ENCODE results near the gene NUDC. TPM values are rescaled to one million over a fixed set of nuclear protein-coding genes. Genes with fewer than 3 reads are reported as not detected.

The NUDC gene
- total and polyA plus RNA-seq, 2 of the 13 experiments (the other 11 are each of a cell fraction or from before 2014, with no cell fraction given) = 34.7 to 104 TPM

GRCh38 chr1:26900001-26900814 lies 21.3 kb upstream of the NUDC start, which contains the start of gene GPATCH3 (continued):
- TF ChIP-seq TBP (CRISPR knock-in tag; IDR thresholded peaks at IDR 0.05) = no peak
- TF ChIP-seq NR1H2 (CRISPR knock-in tag; IDR thresholded peaks at IDR 0.05; ENCODE audit: borderline replicate concordance, low read depth) = no peak
- TF ChIP-seq NR2F6 (IDR thresholded peaks at IDR 0.05) = no peak
- TF ChIP-seq NR2F6 (CRISPR knock-in tag; IDR thresholded peaks at IDR 0.05) = peak; percentile 39; the same call in 1 of the 2 replicates
- TF ChIP-seq MAZ (IDR thresholded peaks at IDR 0.05; ENCODE audit: borderline replicate concordance, low read depth, low read length) = no peak
- peak; percentile 57; the same call in 1 of the 2 replicates for TF ChIP-seq MAZ (CRISPR knock-in tag; IDR thresholded peaks at IDR 0.05; ENCODE audit: low read depth)
- TF ChIP-seq ZNF484 (CRISPR knock-in tag; IDR thresholded peaks at IDR 0.05; ENCODE audit: borderline replicate concordance, low read depth) = no peak
- no peak for TF ChIP-seq GLMP (CRISPR knock-in tag; IDR thresholded peaks at IDR 0.05; ENCODE audit: borderline replicate concordance)
- TF ChIP-seq ZKSCAN8 (CRISPR knock-in tag; IDR thresholded peaks at IDR 0.05; ENCODE audit: borderline replicate concordance) = no peak
- peak; percentile 87 for TF ChIP-seq ZMYM4 (CRISPR knock-in tag; IDR thresholded peaks at IDR 0.05)
- 0 out of 2 replicates have a peak, but pooled peaks have one; percentile 53 for TF ChIP-seq ZNF670 (CRISPR knock-in tag; IDR thresholded peaks at IDR 0.05; ENCODE audit: borderline replicate concordance)
- no peak for TF ChIP-seq BCLAF1 (IDR thresholded peaks at IDR 0.05)
- TF ChIP-seq NFKB2 (CRISPR knock-in tag; IDR thresholded peaks at IDR 0.05; ENCODE audit: borderline replicate concordance) = peak; percentile 74; the same call in 1 of the 2 replicates
- TF ChIP-seq ZSCAN20 (CRISPR knock-in tag; IDR thresholded peaks at IDR 0.05; ENCODE audit: borderline replicate concordance) = no peak
- no peak for TF ChIP-seq SOX13 (IDR thresholded peaks at IDR 0.05)
- peak in 1 of 2 experiments; percentile 52; a peak in 1 of 4 replicates for TF ChIP-seq SOX13 (CRISPR knock-in tag; conservative IDR thresholded peaks at IDR 0.05 in 1 of 2, IDR thresholded peaks at IDR 0.05 in 1 of 2)
- peak; percentile 36; the same call in 1 of the 2 replicates for TF ChIP-seq MIXL1 (CRISPR knock-in tag; IDR thresholded peaks at IDR 0.05)
- no peak for TF ChIP-seq ZNF263 (CRISPR knock-in tag; IDR thresholded peaks at IDR 0.05)
- TF ChIP-seq ZNF792 (CRISPR knock-in tag; IDR thresholded peaks at IDR 0.05) = peak; percentile 89
- no peak for TF ChIP-seq DMTF1 (CRISPR knock-in tag; IDR thresholded peaks at IDR 0.05)
- peak; percentile 74 for TF ChIP-seq TGIF2 (CRISPR knock-in tag; IDR thresholded peaks at IDR 0.05)
- peak; percentile 60; the same call in 1 of the 2 replicates for TF ChIP-seq ELF1 (CRISPR knock-in tag; IDR thresholded peaks at IDR 0.05)
- TF ChIP-seq KMT2A (CRISPR knock-in tag; IDR thresholded peaks at IDR 0.05) = peak; percentile 91
- no peak for TF ChIP-seq HMG20A (CRISPR knock-in tag; IDR thresholded peaks at IDR 0.05; ENCODE audit: borderline replicate concordance)
- peak; percentile 75; the same call in 1 of the 2 replicates for TF ChIP-seq MYC (CRISPR knock-in tag; IDR thresholded peaks at IDR 0.05; ENCODE audit: borderline replicate concordance)
- TF ChIP-seq GTF2F1 (IDR thresholded peaks at IDR 0.05; ENCODE audit: low read length) = no peak

Measured in HepG2 (cell line).